GM21825 (cell line): ENCODE measurements around the gene NPY.

Experiments
- ATAC-seq: cut with Tn5 transposase; IDR thresholded peaks from one replicate; pipeline ENCODE4 v1.9.1; 2021; ENCODE audit warnings: mild to moderate bottlenecking, moderate library complexity; ENCODE audit not compliant: unreplicated experiment

Gene NPY

DNA sequence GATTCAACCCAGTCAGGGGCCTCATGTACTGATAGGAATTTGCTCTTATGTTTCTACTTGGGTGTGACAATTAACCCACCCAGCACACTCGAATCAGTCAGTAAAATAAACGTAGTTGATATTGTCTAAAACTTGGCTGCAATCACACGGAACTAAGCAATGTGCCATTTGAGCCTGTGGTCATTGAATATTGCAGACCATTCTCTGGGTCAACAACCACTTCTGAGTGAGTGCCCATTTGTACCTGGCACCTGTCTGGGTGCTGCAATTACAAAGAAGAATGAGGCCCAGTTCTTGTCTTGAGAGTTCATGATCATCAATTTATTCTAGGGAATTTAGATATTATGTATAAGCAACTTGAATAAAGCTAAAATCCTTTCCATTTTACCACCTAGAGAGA is 29.8 kb downstream of the NPY start:
- no peak for ATAC-seq

DNA sequence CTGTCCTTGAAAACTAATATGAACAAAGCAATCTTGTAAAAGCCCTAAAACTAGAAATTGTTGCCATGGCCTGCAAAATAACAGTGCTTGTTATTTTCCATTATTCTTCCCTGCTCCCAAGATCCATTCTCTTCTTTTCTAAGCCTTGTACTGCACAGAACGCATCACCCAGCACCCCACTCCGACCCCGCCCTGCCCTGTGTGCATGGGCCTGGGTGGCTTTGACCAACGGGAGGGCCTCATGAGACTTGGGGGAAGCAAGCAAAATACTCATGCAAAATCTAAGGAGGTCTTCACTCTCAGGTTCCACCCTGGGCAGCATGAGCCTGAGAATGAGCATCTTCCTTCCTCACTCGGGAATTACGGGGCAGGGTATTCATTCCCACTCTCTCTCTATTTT is 32.4 kb downstream of the NPY start:
- no peak for ATAC-seq

- ATAC-seq: no peak
Observed at GRCh38 chr7:24318326-24318725, 34.3 kb downstream of the NPY start.

DNA sequence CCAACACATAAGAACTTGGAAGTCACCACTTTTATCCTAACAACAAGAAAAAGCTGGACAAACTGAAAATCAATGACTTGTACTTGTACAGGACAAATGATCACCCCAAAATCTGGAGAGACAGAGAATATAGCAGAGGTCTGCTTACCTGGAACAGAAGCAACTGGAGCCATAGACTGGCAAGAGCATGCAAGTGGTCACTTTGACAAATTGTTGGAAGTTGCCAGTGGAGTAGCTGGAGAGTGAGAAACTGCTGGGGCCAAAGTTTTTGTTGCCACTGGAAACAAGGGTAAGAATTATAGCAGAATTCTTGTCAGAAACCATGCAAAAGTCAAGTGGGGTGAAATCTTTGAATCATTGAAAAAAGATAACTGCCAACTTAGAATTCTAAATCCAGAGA is 35.2 kb downstream of the NPY start:
- no peak for ATAC-seq

DNA sequence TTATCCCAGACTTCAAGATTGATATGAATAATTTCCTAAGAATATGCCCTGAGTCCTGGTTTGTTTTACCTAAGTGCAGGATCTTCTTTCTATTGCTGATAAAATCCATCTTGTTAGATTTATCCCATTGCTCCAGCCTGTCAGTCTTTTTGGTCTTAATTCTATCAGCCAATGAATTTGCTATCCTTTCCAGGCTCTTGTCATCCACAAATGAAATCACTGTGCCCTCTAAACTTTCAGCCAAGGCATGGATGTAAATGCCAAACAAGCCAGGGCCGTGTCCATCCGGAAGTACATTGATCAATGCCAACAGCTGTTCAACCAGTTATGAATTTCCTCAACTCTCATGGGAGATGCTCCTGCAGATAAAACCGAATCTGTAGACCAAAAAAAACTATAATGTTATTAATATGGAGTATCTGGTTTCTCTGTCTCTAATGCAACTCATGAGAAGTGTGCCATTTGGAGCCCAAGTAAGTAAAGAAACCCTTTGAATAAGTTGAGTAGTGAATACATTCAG is 40.0 kb downstream of the NPY start:
- ATAC-seq: no peak

DNA sequence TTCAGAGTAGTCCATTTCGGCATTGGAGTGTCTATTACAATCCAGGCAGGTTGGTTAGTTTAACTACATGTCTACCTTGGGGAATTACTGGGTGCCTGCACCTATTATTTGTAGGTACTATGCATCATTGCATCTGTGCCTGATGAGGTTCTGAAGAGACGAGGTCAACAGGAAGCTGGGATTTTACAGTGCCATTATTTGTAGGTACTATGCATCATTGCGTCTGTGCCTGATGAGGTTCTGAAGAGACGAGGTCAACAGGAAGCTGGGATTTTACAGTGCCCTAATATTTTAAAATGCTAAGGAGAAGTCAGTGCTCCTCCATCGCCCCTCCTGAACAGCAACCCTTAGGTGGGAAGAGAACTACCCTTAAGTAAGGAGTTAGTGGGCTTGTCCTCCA is 41.7 kb downstream of the NPY start:
- ATAC-seq: peak; percentile 87

DNA sequence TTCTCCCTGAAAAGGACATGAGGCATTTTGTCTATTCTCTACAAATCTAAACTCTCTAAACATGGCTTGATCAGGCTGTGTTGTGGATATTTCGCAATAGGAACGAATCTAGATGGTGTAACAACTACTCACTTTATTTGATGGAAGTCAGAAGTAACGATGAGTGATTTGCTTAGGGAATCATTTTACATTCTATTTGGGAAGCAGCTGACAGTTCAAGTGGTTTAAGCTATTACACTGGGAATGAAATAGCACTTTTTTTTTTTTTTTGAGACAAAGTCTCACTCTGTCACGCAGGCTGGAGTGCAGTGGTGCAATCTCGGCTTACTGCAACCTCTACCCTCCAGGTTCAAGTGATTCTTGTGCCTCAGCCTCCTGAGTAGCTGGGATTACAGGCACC is 44.1 kb downstream of the NPY start:
- no peak for ATAC-seq

GRCh38 chr7:24328894-24329293 is 44.9 kb downstream of the NPY start:
- no peak for ATAC-seq

DNA sequence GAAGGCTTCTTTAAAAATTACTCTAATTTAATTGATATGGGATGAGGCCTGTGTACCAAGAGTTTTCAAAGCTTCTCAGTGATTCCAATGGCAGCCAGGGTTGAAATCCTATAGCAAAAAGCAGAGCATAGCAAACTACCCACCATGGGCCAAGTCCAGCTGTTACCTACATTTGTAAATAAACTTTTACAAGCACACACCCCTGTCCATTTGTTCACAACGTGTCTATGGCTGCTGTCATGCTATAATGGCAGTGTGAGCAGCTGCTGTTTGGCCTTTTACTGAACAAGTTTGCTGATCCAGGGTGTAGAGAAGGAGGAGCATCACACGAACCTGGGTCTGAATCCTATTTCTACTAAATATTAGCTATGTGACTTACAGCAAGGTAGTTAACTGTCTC is 50.0 kb downstream of the NPY start:
- ATAC-seq: no peak

DNA sequence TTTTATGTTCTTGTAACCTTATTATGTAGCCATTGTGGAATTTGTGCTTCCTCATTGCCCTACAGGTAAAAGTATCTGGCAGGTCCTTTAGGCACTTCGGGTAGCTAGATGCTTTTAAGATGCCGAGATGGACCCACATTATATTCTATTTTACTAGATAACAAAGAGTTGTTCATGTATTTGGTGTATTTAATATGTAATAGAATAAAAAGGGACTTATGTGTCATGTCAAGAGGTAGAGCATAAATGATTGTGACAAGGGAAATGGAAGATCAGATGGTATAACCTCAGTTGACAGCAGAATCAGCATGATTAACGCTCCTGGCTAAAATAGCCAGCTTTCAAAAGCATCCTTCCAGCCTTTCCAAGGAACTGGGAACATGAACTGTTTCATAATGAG is 50.6 kb downstream of the NPY start:
- no peak for ATAC-seq

- ATAC-seq: no peak
Observed at GRCh38 chr7:24336461-24336860, 52.5 kb downstream of the NPY start.

DNA sequence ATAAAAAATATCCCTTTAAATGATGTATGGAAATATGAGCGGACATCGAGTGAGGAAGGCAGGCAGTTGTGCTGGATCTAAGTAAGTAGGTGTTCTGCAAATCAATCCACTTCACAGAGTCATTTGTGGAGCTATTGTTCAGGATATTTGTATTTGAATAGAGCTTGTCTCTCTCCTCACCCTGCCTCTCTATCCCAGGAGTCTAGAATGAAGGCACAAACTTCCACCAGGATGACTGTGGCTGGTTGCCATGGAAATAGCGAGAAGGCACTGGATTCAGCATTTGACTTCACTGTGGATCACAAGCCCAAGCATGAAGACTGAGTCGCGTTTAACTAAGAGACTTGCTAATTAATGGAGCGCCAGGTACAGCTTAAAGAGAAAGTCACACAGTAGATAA is 53.2 kb downstream of the NPY start:
- ATAC-seq: no peak

GRCh38 chr7:24339575-24339974 is 55.6 kb downstream of the NPY start:
- no peak for ATAC-seq

- no peak for ATAC-seq
Observed at GRCh38 chr7:24340727-24341126, 56.7 kb downstream of the NPY start.
